ENCODE data around the gene LZTR1. TPM values are rescaled to one million over a fixed set of nuclear protein-coding genes. Genes with fewer than 3 reads are reported as not detected.

Gene LZTR1
- total and polyA plus RNA-seq, 10 of the 15 experiments (the other 5 are each of a cell fraction or from before 2014, with no cell fraction given), result 0.82 to 50.3 (median 19.3) TPM

DNA sequence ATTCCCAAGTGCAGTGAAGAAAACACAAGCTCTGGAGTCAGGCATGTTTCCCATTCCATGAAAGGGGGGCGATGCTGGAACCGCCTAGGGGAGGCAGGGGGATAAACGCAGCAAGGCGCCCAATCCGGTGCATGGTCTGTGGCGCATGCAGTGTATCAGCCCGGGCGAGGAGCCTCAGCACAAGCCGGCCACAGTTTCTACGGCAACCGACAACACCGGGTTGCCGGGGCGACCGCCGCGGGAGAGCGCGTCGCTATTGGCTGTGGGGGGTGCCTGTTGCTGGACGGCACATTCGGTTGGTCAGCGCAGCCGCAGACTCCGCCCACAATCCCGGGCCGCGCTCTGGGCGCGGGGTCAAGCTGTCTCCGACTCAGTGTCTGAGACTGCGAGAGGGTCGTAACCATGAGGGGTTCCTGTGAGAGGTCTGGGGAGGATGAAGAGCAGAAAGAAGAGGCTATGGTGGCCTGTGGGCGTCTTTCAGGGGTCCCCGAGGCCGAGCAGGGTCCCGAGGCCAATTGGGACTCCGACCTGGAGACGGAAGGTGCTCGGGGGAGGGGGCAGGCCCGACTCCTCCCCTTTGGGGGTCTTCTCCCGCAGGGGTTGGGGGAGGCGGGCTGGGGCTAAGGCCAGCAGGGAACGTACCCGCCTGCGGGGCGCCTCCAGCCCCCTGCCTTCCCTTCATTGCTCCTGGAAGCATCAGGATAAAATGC is 63.6 kb downstream of the LZTR1 start, which contains the start of gene LRRC74B (continued):
- TF ChIP-seq, protein P1, sequence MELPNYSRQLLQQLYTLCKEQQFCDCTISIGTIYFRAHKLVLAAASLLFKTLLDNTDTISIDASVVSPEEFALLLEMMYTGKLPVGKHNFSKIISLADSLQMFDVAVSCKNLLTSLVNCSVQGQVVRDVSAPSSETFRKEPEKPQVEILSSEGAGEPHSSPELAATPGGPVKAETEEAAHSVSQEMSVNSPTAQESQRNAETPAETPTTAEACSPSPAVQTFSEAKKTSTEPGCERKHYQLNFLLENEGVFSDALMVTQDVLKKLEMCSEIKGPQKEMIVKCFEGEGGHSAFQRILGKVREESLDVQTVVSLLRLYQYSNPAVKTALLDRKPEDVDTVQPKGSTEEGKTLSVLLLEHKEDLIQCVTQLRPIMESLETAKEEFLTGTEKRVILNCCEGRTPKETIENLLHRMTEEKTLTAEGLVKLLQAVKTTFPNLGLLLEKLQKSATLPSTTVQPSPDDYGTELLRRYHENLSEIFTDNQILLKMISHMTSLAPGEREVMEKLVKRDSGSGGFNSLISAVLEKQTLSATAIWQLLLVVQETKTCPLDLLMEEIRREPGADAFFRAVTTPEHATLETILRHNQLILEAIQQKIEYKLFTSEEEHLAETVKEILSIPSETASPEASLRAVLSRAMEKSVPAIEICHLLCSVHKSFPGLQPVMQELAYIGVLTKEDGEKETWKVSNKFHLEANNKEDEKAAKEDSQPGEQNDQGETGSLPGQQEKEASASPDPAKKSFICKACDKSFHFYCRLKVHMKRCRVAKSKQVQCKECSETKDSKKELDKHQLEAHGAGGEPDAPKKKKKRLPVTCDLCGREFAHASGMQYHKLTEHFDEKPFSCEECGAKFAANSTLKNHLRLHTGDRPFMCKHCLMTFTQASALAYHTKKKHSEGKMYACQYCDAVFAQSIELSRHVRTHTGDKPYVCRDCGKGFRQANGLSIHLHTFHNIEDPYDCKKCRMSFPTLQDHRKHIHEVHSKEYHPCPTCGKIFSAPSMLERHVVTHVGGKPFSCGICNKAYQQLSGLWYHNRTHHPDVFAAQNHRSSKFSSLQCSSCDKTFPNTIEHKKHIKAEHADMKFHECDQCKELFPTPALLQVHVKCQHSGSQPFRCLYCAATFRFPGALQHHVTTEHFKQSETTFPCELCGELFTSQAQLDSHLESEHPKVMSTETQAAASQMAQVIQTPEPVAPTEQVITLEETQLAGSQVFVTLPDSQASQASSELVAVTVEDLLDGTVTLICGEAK (IDR thresholded peaks at IDR 0.05; ENCODE audit: borderline replicate concordance), result peak; percentile 74
- TF ChIP-seq ZBED1 (IDR thresholded peaks at IDR 0.05; ENCODE audit: borderline replicate concordance) (no peak), ZNF384 (IDR thresholded peaks at IDR 0.05; ENCODE audit: borderline replicate concordance, low read depth, low read length) (no peak), RELA (IDR thresholded peaks at IDR 0.05; ENCODE audit: borderline replicate concordance, partially characterized antibody) (no peak), SP1 (IDR thresholded peaks at IDR 0.05; ENCODE audit: low read depth, low read length) (peak; percentile 97), DPF2 (IDR thresholded peaks at IDR 0.05) (peak; percentile 88), LARP7 (IDR thresholded peaks at IDR 0.05) (peak; percentile 72; the same call in 1 of the 2 replicates), NR2F1 (conservative IDR thresholded peaks at IDR 0.05) (peak; percentile 27; the same call in 1 of the 2 replicates), HDGF (IDR thresholded peaks at IDR 0.05) (no peak)
- TF ChIP-seq, protein P2, sequence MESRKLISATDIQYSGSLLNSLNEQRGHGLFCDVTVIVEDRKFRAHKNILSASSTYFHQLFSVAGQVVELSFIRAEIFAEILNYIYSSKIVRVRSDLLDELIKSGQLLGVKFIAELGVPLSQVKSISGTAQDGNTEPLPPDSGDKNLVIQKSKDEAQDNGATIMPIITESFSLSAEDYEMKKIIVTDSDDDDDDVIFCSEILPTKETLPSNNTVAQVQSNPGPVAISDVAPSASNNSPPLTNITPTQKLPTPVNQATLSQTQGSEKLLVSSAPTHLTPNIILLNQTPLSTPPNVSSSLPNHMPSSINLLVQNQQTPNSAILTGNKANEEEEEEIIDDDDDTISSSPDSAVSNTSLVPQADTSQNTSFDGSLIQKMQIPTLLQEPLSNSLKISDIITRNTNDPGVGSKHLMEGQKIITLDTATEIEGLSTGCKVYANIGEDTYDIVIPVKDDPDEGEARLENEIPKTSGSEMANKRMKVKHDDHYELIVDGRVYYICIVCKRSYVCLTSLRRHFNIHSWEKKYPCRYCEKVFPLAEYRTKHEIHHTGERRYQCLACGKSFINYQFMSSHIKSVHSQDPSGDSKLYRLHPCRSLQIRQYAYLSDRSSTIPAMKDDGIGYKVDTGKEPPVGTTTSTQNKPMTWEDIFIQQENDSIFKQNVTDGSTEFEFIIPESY (IDR thresholded peaks at IDR 0.05), result no peak
- TF ChIP-seq, protein P3, sequence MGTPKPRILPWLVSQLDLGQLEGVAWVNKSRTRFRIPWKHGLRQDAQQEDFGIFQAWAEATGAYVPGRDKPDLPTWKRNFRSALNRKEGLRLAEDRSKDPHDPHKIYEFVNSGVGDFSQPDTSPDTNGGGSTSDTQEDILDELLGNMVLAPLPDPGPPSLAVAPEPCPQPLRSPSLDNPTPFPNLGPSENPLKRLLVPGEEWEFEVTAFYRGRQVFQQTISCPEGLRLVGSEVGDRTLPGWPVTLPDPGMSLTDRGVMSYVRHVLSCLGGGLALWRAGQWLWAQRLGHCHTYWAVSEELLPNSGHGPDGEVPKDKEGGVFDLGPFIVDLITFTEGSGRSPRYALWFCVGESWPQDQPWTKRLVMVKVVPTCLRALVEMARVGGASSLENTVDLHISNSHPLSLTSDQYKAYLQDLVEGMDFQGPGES (IDR thresholded peaks at IDR 0.05), result peak; percentile 67; the same call in 1 of the 2 replicates
- TF ChIP-seq, protein P4, sequence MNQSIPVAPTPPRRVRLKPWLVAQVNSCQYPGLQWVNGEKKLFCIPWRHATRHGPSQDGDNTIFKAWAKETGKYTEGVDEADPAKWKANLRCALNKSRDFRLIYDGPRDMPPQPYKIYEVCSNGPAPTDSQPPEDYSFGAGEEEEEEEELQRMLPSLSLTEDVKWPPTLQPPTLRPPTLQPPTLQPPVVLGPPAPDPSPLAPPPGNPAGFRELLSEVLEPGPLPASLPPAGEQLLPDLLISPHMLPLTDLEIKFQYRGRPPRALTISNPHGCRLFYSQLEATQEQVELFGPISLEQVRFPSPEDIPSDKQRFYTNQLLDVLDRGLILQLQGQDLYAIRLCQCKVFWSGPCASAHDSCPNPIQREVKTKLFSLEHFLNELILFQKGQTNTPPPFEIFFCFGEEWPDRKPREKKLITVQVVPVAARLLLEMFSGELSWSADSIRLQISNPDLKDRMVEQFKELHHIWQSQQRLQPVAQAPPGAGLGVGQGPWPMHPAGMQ (IDR thresholded peaks at IDR 0.05; ENCODE audit: borderline replicate concordance), result no peak
- TF ChIP-seq, protein P5, sequence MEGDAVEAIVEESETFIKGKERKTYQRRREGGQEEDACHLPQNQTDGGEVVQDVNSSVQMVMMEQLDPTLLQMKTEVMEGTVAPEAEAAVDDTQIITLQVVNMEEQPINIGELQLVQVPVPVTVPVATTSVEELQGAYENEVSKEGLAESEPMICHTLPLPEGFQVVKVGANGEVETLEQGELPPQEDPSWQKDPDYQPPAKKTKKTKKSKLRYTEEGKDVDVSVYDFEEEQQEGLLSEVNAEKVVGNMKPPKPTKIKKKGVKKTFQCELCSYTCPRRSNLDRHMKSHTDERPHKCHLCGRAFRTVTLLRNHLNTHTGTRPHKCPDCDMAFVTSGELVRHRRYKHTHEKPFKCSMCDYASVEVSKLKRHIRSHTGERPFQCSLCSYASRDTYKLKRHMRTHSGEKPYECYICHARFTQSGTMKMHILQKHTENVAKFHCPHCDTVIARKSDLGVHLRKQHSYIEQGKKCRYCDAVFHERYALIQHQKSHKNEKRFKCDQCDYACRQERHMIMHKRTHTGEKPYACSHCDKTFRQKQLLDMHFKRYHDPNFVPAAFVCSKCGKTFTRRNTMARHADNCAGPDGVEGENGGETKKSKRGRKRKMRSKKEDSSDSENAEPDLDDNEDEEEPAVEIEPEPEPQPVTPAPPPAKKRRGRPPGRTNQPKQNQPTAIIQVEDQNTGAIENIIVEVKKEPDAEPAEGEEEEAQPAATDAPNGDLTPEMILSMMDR (IDR thresholded peaks at IDR 0.05 in 2 of 3, conservative IDR thresholded peaks at IDR 0.05 in 1 of 3; ENCODE audit: control insufficient read depth in 2 of 3, extremely low read depth in 1 of 3, insufficient read depth in 1 of 3, low read depth in 3 of 3, low read length in 3 of 3), result no peak
- TF ChIP-seq, protein P6, sequence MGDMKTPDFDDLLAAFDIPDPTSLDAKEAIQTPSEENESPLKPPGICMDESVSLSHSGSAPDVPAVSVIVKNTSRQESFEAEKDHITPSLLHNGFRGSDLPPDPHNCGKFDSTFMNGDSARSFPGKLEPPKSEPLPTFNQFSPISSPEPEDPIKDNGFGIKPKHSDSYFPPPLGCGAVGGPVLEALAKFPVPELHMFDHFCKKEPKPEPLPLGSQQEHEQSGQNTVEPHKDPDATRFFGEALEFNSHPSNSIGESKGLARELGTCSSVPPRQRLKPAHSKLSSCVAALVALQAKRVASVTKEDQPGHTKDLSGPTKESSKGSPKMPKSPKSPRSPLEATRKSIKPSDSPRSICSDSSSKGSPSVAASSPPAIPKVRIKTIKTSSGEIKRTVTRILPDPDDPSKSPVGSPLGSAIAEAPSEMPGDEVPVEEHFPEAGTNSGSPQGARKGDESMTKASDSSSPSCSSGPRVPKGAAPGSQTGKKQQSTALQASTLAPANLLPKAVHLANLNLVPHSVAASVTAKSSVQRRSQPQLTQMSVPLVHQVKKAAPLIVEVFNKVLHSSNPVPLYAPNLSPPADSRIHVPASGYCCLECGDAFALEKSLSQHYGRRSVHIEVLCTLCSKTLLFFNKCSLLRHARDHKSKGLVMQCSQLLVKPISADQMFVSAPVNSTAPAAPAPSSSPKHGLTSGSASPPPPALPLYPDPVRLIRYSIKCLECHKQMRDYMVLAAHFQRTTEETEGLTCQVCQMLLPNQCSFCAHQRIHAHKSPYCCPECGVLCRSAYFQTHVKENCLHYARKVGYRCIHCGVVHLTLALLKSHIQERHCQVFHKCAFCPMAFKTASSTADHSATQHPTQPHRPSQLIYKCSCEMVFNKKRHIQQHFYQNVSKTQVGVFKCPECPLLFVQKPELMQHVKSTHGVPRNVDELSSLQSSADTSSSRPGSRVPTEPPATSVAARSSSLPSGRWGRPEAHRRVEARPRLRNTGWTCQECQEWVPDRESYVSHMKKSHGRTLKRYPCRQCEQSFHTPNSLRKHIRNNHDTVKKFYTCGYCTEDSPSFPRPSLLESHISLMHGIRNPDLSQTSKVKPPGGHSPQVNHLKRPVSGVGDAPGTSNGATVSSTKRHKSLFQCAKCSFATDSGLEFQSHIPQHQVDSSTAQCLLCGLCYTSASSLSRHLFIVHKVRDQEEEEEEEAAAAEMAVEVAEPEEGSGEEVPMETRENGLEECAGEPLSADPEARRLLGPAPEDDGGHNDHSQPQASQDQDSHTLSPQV (IDR thresholded peaks at IDR 0.05), result no peak
